A549 (cell line): ENCODE results near the gene TNFRSF11A. TPM values are rescaled to one million over a fixed set of nuclear protein-coding genes. Genes with fewer than 3 reads are reported as not detected.

Experiments
- ATAC-seq, 2 experiments: fragments of 200-7000 bp in 1 of 2; fragments of >200 bp in 1 of 2; cut with Nextera tagmentation in 1 of 2; cut with Tn5 transposase in 1 of 2; 3 replicates each; pipeline versions ENCODE4 v1.8.0 to v1.9.1; 2018 to 2020; ENCODE audit warnings: mild to moderate bottlenecking in 1 of 2, moderate library complexity in 1 of 2
- CTCF ChIA-PET: fragments of 300-600 bp; sonication (Branson Sonifier 250); formaldehyde crosslinking; extraction: SDS; loops from one replicate; lab custom pipeline; 2021; ENCODE audit warnings: antibody characterized with exemption, inconsistent platforms; lab: Yijun Ruan, JAX
- POLR2A ChIA-PET: fragments of 350-600 bp; formaldehyde crosslinking; extraction: SDS; loops from one replicate; lab custom pipeline; 2021; ENCODE audit warnings: antibody characterized with exemption, inconsistent platforms; lab: Yijun Ruan, JAX
- DNase-seq, 2 experiments: peaks; one replicate each; pipeline versions ENCODE4 v3.0.0 to v3.0.0-alpha.2; 2011 to 2016; ENCODE audit warnings: low read depth in 1 of 2, low spot score in 1 of 2
- FAIRE-seq: peaks from 2 replicates; lab custom pipeline; 2011; peaks lifted over from hg19 to GRCh38; lab: Jason Lieb, UNC
- H3K27ac ChIP-seq, 2 experiments: fragments of >200 bp; sonication (Bioruptor Twin); formaldehyde crosslinking; 3 replicates each; pipeline ENCODE4 v1.5.1; 2016 to 2017
- H3K4me1 ChIP-seq: fragments of >200 bp; sonication (Bioruptor Twin); formaldehyde crosslinking; 3 replicates; pipeline ENCODE4 v1.6.1; 2016
- H3K4me2 ChIP-seq: fragments of >200 bp; sonication (Bioruptor Twin); formaldehyde crosslinking; 3 replicates; pipeline ENCODE4 v1.6.1; 2016
- H3K4me3 ChIP-seq: fragments of >200 bp; sonication (Bioruptor Twin); formaldehyde crosslinking; 3 replicates; pipeline ENCODE4 v1.5.1; 2016
- H3K9me3 ChIP-seq: fragments of >200 bp; sonication (Bioruptor Twin); formaldehyde crosslinking; 3 replicates; pipeline ENCODE4 v1.6.1; 2016
- ATOH8 ChIP-seq: fragments of 250-450 bp; sonication (Bioruptor Pico); IDR thresholded peaks from 2 replicates; pipeline ENCODE4 v1.5.0; 2020; ENCODE audit warnings: low read depth, mild to moderate bottlenecking, moderate library complexity
- BCL3 ChIP-seq: fragments of >200 bp; sonication (Bioruptor Twin); formaldehyde crosslinking; IDR thresholded peaks from 3 replicates; pipeline ENCODE4 v1.6.1; 2016
- CBX8 ChIP-seq: fragments of 200-600 bp; sonication (generic); IDR thresholded peaks from 2 replicates; pipeline ENCODE4 v1.6.1; 2016
- CEBPB ChIP-seq, 2 experiments: fragments of >200 bp in 1 of 2; sonication (Bioruptor Twin) in 1 of 2; formaldehyde crosslinking in 1 of 2; IDR thresholded peaks; 2 replicates each; pipeline ENCODE4 v1.6.1; 2012 to 2016
- CHD2 ChIP-seq: fragments of 150-350 bp; IDR thresholded peaks from 2 replicates; pipeline ENCODE4 v1.6.1; 2014; ENCODE audit warnings: low read length; ENCODE audit not compliant: partially characterized antibody
- CHD4 ChIP-seq: fragments of 200-600 bp; sonication (generic); IDR thresholded peaks from 2 replicates; pipeline ENCODE4 v1.6.1; 2016; ENCODE audit warnings: antibody characterized with exemption, mild to moderate bottlenecking, borderline replicate concordance
- E2F6 ChIP-seq: IDR thresholded peaks from 2 replicates; pipeline ENCODE4 v1.6.1; 2012; ENCODE audit warnings: low read depth, borderline replicate concordance
- EHF ChIP-seq: fragments of 250-450 bp; sonication (Bioruptor Pico); IDR thresholded peaks from 2 replicates; pipeline ENCODE4 v1.5.0; 2020; ENCODE audit warnings: mild to moderate bottlenecking
- EHMT2 ChIP-seq: fragments of 200-600 bp; sonication (generic); IDR thresholded peaks from 2 replicates; pipeline ENCODE4 v1.6.1; 2016; ENCODE audit warnings: antibody characterized with exemption, low read depth, mild to moderate bottlenecking, moderate library complexity
- ELK1 ChIP-seq: fragments of 150-350 bp; IDR thresholded peaks from 2 replicates; pipeline ENCODE4 v1.6.1; 2014; ENCODE audit warnings: low read depth, mild to moderate bottlenecking, low read length
- FOSB ChIP-seq: fragments of 250-450 bp; sonication (Bioruptor Pico); IDR thresholded peaks from 2 replicates; pipeline ENCODE4 v1.5.0; 2020; ENCODE audit warnings: mild to moderate bottlenecking, moderate library complexity
- GATA3 ChIP-seq: IDR thresholded peaks from 2 replicates; pipeline ENCODE4 v1.6.1; 2012; ENCODE audit warnings: borderline replicate concordance
- HDAC2 ChIP-seq: fragments of 200-600 bp; sonication (generic); IDR thresholded peaks from 2 replicates; pipeline ENCODE4 v1.6.1; 2016
- HMGXB4 ChIP-seq: fragments of 250-450 bp; sonication (Bioruptor Pico); IDR thresholded peaks from 2 replicates; pipeline ENCODE4 v1.5.0; 2021; ENCODE audit warnings: mild to moderate bottlenecking, moderate library complexity, borderline replicate concordance
- HOXA7 ChIP-seq: fragments of 250-450 bp; sonication (Bioruptor Pico); IDR thresholded peaks from 2 replicates; pipeline ENCODE4 v1.5.0; 2020; ENCODE audit warnings: mild to moderate bottlenecking, moderate library complexity
- HOXB13 ChIP-seq: fragments of 250-450 bp; sonication (Bioruptor Pico); IDR thresholded peaks from 2 replicates; pipeline ENCODE4 v1.5.0; 2020; ENCODE audit warnings: low read depth, mild to moderate bottlenecking, moderate library complexity
- HOXB5 ChIP-seq: fragments of 250-450 bp; sonication (Bioruptor Pico); IDR thresholded peaks from 2 replicates; pipeline ENCODE4 v1.5.0; 2020; ENCODE audit warnings: mild to moderate bottlenecking, moderate library complexity
- JUNB ChIP-seq: fragments of >200 bp; sonication (Bioruptor Twin); formaldehyde crosslinking; IDR thresholded peaks from 2 replicates; pipeline ENCODE4 v1.6.1; 2016
- KDM1A ChIP-seq: fragments of 200-600 bp; sonication (generic); IDR thresholded peaks from 2 replicates; pipeline ENCODE4 v1.6.1; 2016; ENCODE audit warnings: low read depth, mild to moderate bottlenecking
- KDM5A ChIP-seq: fragments of 200-600 bp; sonication (generic); IDR thresholded peaks from 2 replicates; pipeline ENCODE4 v1.6.1; 2016; ENCODE audit warnings: antibody characterized with exemption, mild to moderate bottlenecking
- MAZ ChIP-seq: fragments of 150-350 bp; IDR thresholded peaks from 2 replicates; pipeline ENCODE4 v1.6.1; 2014; ENCODE audit warnings: antibody characterized with exemption, low read depth, low read length, borderline replicate concordance
- NR3C1 ChIP-seq: fragments of >200 bp; sonication (Bioruptor Twin); formaldehyde crosslinking; IDR thresholded peaks from 3 replicates; pipeline ENCODE4 v1.6.1; 2017
- PHF8 ChIP-seq: fragments of 200-600 bp; sonication (generic); IDR thresholded peaks from 2 replicates; pipeline ENCODE4 v1.6.1; 2016; ENCODE audit warnings: low read depth, mild to moderate bottlenecking, antibody characterized with exemption, moderate library complexity, borderline replicate concordance
- POLR2A ChIP-seq: IDR thresholded peaks from 2 replicates; pipeline ENCODE4 v1.6.1; 2012; ENCODE audit warnings: mild to moderate bottlenecking, low read length
- RCOR1 ChIP-seq: fragments of 150-350 bp; IDR thresholded peaks from 2 replicates; pipeline ENCODE4 v1.6.1; 2014; ENCODE audit warnings: antibody characterized with exemption, low read length, low read depth
- RNF2 ChIP-seq: fragments of 200-600 bp; sonication (generic); IDR thresholded peaks from 2 replicates; pipeline ENCODE4 v1.6.1; 2016; ENCODE audit warnings: low read depth, mild to moderate bottlenecking, antibody characterized with exemption, moderate library complexity, borderline replicate concordance
- SMC3 ChIP-seq: fragments of >200 bp; sonication (Bioruptor Twin); formaldehyde crosslinking; IDR thresholded peaks from 3 replicates; pipeline ENCODE4 v1.6.1; 2018; ENCODE audit warnings: inconsistent platforms
- ZC3H11A ChIP-seq: fragments of 450-650 bp; IDR thresholded peaks from 2 replicates; pipeline ENCODE4 v1.6.1; 2014; ENCODE audit warnings: antibody characterized with exemption, mild to moderate bottlenecking
- ZFP36 ChIP-seq: fragments of 450-650 bp; IDR thresholded peaks from 2 replicates; pipeline ENCODE4 v1.6.1; 2014; ENCODE audit warnings: borderline replicate concordance; ENCODE audit not compliant: partially characterized antibody
- ZNF302 ChIP-seq: fragments of 250-450 bp; sonication (Bioruptor Pico); IDR thresholded peaks from 2 replicates; pipeline ENCODE4 v1.9.0; 2021; ENCODE audit warnings: inconsistent platforms, mild to moderate bottlenecking, moderate library complexity
- ZSCAN20 ChIP-seq: fragments of 250-450 bp; sonication (Bioruptor Pico); IDR thresholded peaks from 2 replicates; pipeline ENCODE4 v1.8.0; 2022; ENCODE audit warnings: mild to moderate bottlenecking, moderate library complexity
- WGBS: methylation state at CpG from one replicate; pipeline ENCODE4 v1.1.6; 2017; ENCODE audit errors: missing lambda C conversion rate; 5-methylcytosine and 5-hydroxymethylcytosine counted together
- polyA plus RNA-seq, 4 experiments: library from polyadenylated mRNA; depleted of rRNA in 3 of 4; stranded (reverse); fragments of >200 nt; fragmentation: RNase III in 1 of 4; extraction: RNeasy Plus Mini Kit Qiagen cat#74134 plus additional on column Dnase treatment in 1 of 4; gene quantifications; 2 replicates in 3 of 4; 3 replicates in 1 of 4; pipeline ENCODE4 v1.2.3, GENCODE V29; 2011 to 2017

Gene TNFRSF11A
- polyA plus RNA-seq, 2 of the 4 experiments (the other 2 are of a cell fraction) = 1.9 to 4.0 TPM

GRCh38 chr18:62348474-62348873 is 23.4 kb downstream of the TNFRSF11A start (continued):
- TF ChIP-seq MAZ = no peak
- TF ChIP-seq HOXA7 (CRISPR knock-in tag) = no peak
- no peak for TF ChIP-seq POLR2A
- no peak for TF ChIP-seq RNF2
- no peak for TF ChIP-seq EHMT2

GRCh38 chr18:62353170-62353569 is 28.1 kb downstream of the TNFRSF11A start:
- TF ChIP-seq RNF2 (no peak), KDM1A (no peak), CEBPB (IDR thresholded peaks at IDR 0.05) (no peak), ZFP36 (no peak), ZC3H11A (no peak), NR3C1 (no peak), BCL3 (no peak), POLR2A (no peak), ZSCAN20 (CRISPR knock-in tag) (no peak), E2F6 (no peak), GATA3 (no peak), CHD4 (no peak), PHF8 (no peak), HMGXB4 (no peak), ELK1 (no peak), FOSB (CRISPR knock-in tag) (no peak), ZNF302 (CRISPR knock-in tag) (no peak)
- TF ChIP-seq, all 56 proteins: peak for 0
- ChIA-PET CTCF (interaction anchor here (2.0 kb wide), 1 partner anchor 28 kb away, joined by 7 read pairs; the partner anchor contains the start of gene TNFRSF11A), POLR2A (no interaction called here)
- Histone ChIP-seq H3K4me3 (no peak overlapping the region), H3K9me3 (no peaks in the 10 kb centered on the region), H3K4me1 (no peaks in the 10 kb centered on the region), H3K4me2 (no peak overlapping the region), H3K27ac (no peak overlapping the region)
- ATAC-seq (no peak), DNase-seq (no peak), FAIRE-seq (no peak)
- 72% methylated on average over 7 of the region's 7 CpGs for WGBS

- no peak for ATAC-seq
- no peak overlapping the region for H3K27ac ChIP-seq
- WGBS = 77% methylated on average over 5 of the region's 29 CpGs
- no peaks in the 10 kb centered on the region for H3K4me1 ChIP-seq
- no peak for DNase-seq
- POLR2A ChIA-PET = no interaction called here
- TF ChIP-seq KDM5A (no peak), SMC3 (no peak), EHF (CRISPR knock-in tag) (no peak), HOXB13 (CRISPR knock-in tag) (no peak), HDAC2 (no peak), PHF8 (no peak), ATOH8 (CRISPR knock-in tag) (no peak), CBX8 (no peak), HMGXB4 (no peak), HOXB5 (no peak), RCOR1 (no peak), JUNB (no peak), GATA3 (no peak), CHD2 (no peak)
- H3K4me2 ChIP-seq = no peak overlapping the region
- no peaks in the 10 kb centered on the region for H3K9me3 ChIP-seq
- CTCF ChIA-PET = interaction anchor here (0.7 kb wide), 1 partner anchor 562 kb away, joined by 3 read pairs; no protein-coding TSS in a partner anchor
- no peak for FAIRE-seq
- no peak overlapping the region for H3K4me3 ChIP-seq
Measured at GRCh38 chr18:62354151-62354550, 29.0 kb downstream of the TNFRSF11A start.
